ENCODE data around the gene CBLB. TPM values are rescaled to one million over a fixed set of nuclear protein-coding genes. Genes with fewer than 3 reads are reported as not detected.

CBLB gene
- polyA plus RNA-seq, 1 experiment, result 24.7 TPM

GRCh38 chr3:105812194-105812586 lies 56.6 kb downstream of the CBLB start:
- ChIA-PET POLR2A (no interaction called here), CTCF (no interaction called here)
- H3K27me3 ChIP-seq (ENCODE audit: control insufficient read depth, insufficient read depth, low read length), result no peaks in the 10 kb centered on the region
- no peaks in the 10 kb centered on the region for H3K9me3 ChIP-seq (ENCODE audit: control insufficient read depth, insufficient read depth, low read length)
- no peak for TF ChIP-seq CTCF (IDR thresholded peaks at IDR 0.05; ENCODE audit: low read depth, low read length)
- no peak overlapping the region for H3K27ac ChIP-seq (ENCODE audit: low read depth, low read length)
- no peak overlapping the region for H3K4me3 ChIP-seq (ENCODE audit: low read depth, low read length)
- no peak for DNase-seq (ENCODE audit: low read depth, low spot score)

GRCh38 chr3:105811518-105812193 lies 57.2 kb downstream of the CBLB start:
- ChIA-PET CTCF (no interaction called here), POLR2A (no interaction called here)
- no peaks in the 10 kb centered on the region for H3K9me3 ChIP-seq (ENCODE audit: control insufficient read depth, insufficient read depth, low read length)
- TF ChIP-seq CTCF (IDR thresholded peaks at IDR 0.05; ENCODE audit: low read depth, low read length), result no peak
- DNase-seq (ENCODE audit: low read depth, low spot score), result no peak
- H3K27ac ChIP-seq (ENCODE audit: low read depth, low read length), result no peak overlapping the region
- no peak overlapping the region for H3K4me3 ChIP-seq (ENCODE audit: low read depth, low read length)
- no peaks in the 10 kb centered on the region for H3K27me3 ChIP-seq (ENCODE audit: control insufficient read depth, insufficient read depth, low read length)

GRCh38 chr3:105809208-105809888 lies 59.5 kb downstream of the CBLB start:
- H3K9me3 ChIP-seq (ENCODE audit: control insufficient read depth, insufficient read depth, low read length), result no peaks in the 10 kb centered on the region
- POLR2A ChIA-PET, result interaction anchor here (0.7 kb wide), 1 partner anchor 210 kb away, joined by 3 read pairs; no protein-coding TSS in a partner anchor
- CTCF ChIA-PET, result no interaction called here
- H3K4me3 ChIP-seq (ENCODE audit: low read depth, low read length), result no peak overlapping the region
- DNase-seq (ENCODE audit: low read depth, low spot score), result no peak
- TF ChIP-seq CTCF (IDR thresholded peaks at IDR 0.05; ENCODE audit: low read depth, low read length), result no peak
- no peaks in the 10 kb centered on the region for H3K27me3 ChIP-seq (ENCODE audit: control insufficient read depth, insufficient read depth, low read length)
- no peak overlapping the region for H3K27ac ChIP-seq (ENCODE audit: low read depth, low read length)

- Histone ChIP-seq H3K27ac (ENCODE audit: low read depth, low read length) (no peak overlapping the region), H3K9me3 (ENCODE audit: control insufficient read depth, insufficient read depth, low read length) (no peaks in the 10 kb centered on the region), H3K27me3 (ENCODE audit: control insufficient read depth, insufficient read depth, low read length) (no peaks in the 10 kb centered on the region), H3K4me3 (ENCODE audit: low read depth, low read length) (no peak overlapping the region)
- ChIA-PET POLR2A (no interaction called here), CTCF (no interaction called here)
- DNase-seq (ENCODE audit: low read depth, low spot score), result no peak
- TF ChIP-seq CTCF (IDR thresholded peaks at IDR 0.05; ENCODE audit: low read depth, low read length), result no peak
Measured at GRCh38 chr3:105807701-105808100, 61.1 kb downstream of the CBLB start.

- no peak overlapping the region for H3K27ac ChIP-seq (ENCODE audit: low read depth, low read length)
- H3K27me3 ChIP-seq (ENCODE audit: control insufficient read depth, insufficient read depth, low read length), result no peaks in the 10 kb centered on the region
- no peak for DNase-seq (ENCODE audit: low read depth, low spot score)
- H3K9me3 ChIP-seq (ENCODE audit: control insufficient read depth, insufficient read depth, low read length), result no peaks in the 10 kb centered on the region
- CTCF ChIA-PET, result no interaction called here
- POLR2A ChIA-PET, result no interaction called here
- no peak for TF ChIP-seq CTCF (IDR thresholded peaks at IDR 0.05; ENCODE audit: low read depth, low read length)
- H3K4me3 ChIP-seq (ENCODE audit: low read depth, low read length), result no peak overlapping the region
Measured at GRCh38 chr3:105807146-105807545, 61.7 kb downstream of the CBLB start.

Measured in AG04450 (cell line).